Retinal pigment epithelial cell (primary cell): ENCODE data around the gene POLR2F.

Experiments
- DNase-seq: peaks from one replicate; pipeline ENCODE4 v3.0.0-alpha.2; 2010; ENCODE audit warnings: low read depth
- H3K4me3 ChIP-seq: 2 replicates; pipeline ENCODE4 v1.5.1; 2011; ENCODE audit warnings: mild to moderate bottlenecking, low read length, control low read depth, moderate library complexity
- CTCF ChIP-seq: conservative IDR thresholded peaks from 2 replicates; pipeline ENCODE4 v1.5.1; 2011; ENCODE audit warnings: low read depth, low read length, control low read depth, inconsistent platforms

POLR2F gene

GRCh38 chr22:37983860-37984791, 30.6 kb downstream of the POLR2F start, which contains the start of gene SOX10:
SOX10 (minus strand) TSS chr22:37984555; CDS start chr22:37983784, 771 bp downstream.
- DNase-seq: no peak
- no peak for TF ChIP-seq CTCF
- H3K4me3 ChIP-seq: peak within 1 kb of the TSS; percentile 9

- no peak for DNase-seq
- no peak for TF ChIP-seq CTCF
- H3K4me3 ChIP-seq: no peak overlapping the region
These were observed 31.6 kb downstream of the POLR2F start for GRCh38 chr22:37985050-37985585.

GRCh38 chr22:37985751-37986281, 32.3 kb downstream of the POLR2F start:
- DNase-seq: no peak
- no peak overlapping the region for H3K4me3 ChIP-seq

GRCh38 chr22:37986371-37986770, 32.9 kb downstream of the POLR2F start:
- H3K4me3 ChIP-seq: no peak overlapping the region
- TF ChIP-seq CTCF: no peak
- no peak for DNase-seq

More at GRCh38 chr22:37985751-37986281, 32.3 kb downstream of the POLR2F start:
- TF ChIP-seq CTCF: no peak

- TF ChIP-seq CTCF: no peak
- H3K4me3 ChIP-seq: no peak overlapping the region
- no peak for DNase-seq
These were observed 35.9 kb downstream of the POLR2F start for GRCh38 chr22:37989146-37990045.

GRCh38 chr22:37990301-37990700, 36.8 kb downstream of the POLR2F start:
- TF ChIP-seq CTCF: no peak
- no peak overlapping the region for H3K4me3 ChIP-seq
- no peak for DNase-seq
